B cell (primary cell): ENCODE measurements around the gene SAT2. TPM values are rescaled to one million over a fixed set of nuclear protein-coding genes. Genes with fewer than 3 reads are reported as not detected.
A peak's percentile ranks its signal among the peaks of the same experiment; 100 is the strongest.

Source experiments
- ATAC-seq: fragments of 200-7000 bp; cut with Tn5 transposase; one replicate; pipeline ENCODE4 v1.10.0; 2021; ENCODE audit warnings: low read depth, mild to moderate bottlenecking, moderate number of reproducible peaks, moderate library complexity
- CTCF ChIA-PET: fragments of 350-600 bp; sonication (Branson Sonifier 250); formaldehyde crosslinking; loops from one replicate; lab custom pipeline; 2021; ENCODE audit warnings: antibody characterized with exemption, inconsistent platforms; lab: Charles Lee
- POLR2A ChIA-PET: fragments of 350-600 bp; sonication (Branson Sonifier 250); formaldehyde crosslinking; loops from one replicate; lab custom pipeline; 2021; ENCODE audit warnings: antibody characterized with exemption; lab: Charles Lee
- DNase-seq: peaks from one replicate; pipeline ENCODE4 v3.0.0; 2013
- H2AFZ ChIP-seq: 2 replicates; pipeline ENCODE4 v1.6.1; 2012; ENCODE audit warnings: mild to moderate bottlenecking, low read depth, low read length; ENCODE audit not compliant: insufficient read depth, poor library complexity, severe bottlenecking
- H3K27ac ChIP-seq, 2 donors: 1 replicate in 1 of 2; 2 replicates in 1 of 2; pipeline ENCODE4 v1.5.1; 2012 to 2013; ENCODE audit warnings: low read length in 2 of 2, mild to moderate bottlenecking in 2 of 2, moderate library complexity in 1 of 2
- H3K27me3 ChIP-seq, 4 experiments: fragments of 200-600 bp in 1 of 4; sonication (generic) in 1 of 4; replicated peaks in 1 of 4; 1 replicate in 2 of 4; 2 replicates in 2 of 4; pipeline versions ENCODE4 v1.6.1 to v1.7.0; 2013 to 2016; ENCODE audit warnings: low read length in 3 of 4, mild to moderate bottlenecking in 2 of 4, mixed read lengths in 1 of 4, moderate library complexity in 1 of 4; ENCODE audit not compliant: insufficient read depth in 4 of 4, control insufficient read depth in 3 of 4; ENCODE audit errors: control extremely low read depth in 1 of 4
- H3K36me3 ChIP-seq, 2 experiments: replicated peaks in 1 of 2; 1 replicate in 1 of 2; 2 replicates in 1 of 2; pipeline versions ENCODE4 v1.6.1 to v1.7.1; 2013; ENCODE audit warnings: low read length in 1 of 2; ENCODE audit not compliant: insufficient read depth in 2 of 2, control insufficient read depth in 1 of 2; ENCODE audit errors: control extremely low read depth in 1 of 2, extremely low read depth in 1 of 2
- H3K4me1 ChIP-seq, 2 donors: fragments of 200-600 bp in 1 of 2; sonication (generic) in 1 of 2; 1 replicate in 1 of 2; 2 replicates in 1 of 2; pipeline versions ENCODE4 v1.5.1 to v1.6.1; 2013 to 2017; ENCODE audit warnings: low read length in 2 of 2; ENCODE audit not compliant: control insufficient read depth in 2 of 2, insufficient read depth in 2 of 2
- H3K4me2 ChIP-seq: replicated peaks from 2 replicates; pipeline ENCODE3; 2012; ENCODE audit warnings: mild to moderate bottlenecking, low read depth, low read length; ENCODE audit not compliant: poor library complexity, severe bottlenecking
- H3K4me3 ChIP-seq, 5 experiments: fragments of 200-600 bp in 1 of 5; sonication (generic) in 1 of 5; 1 replicate in 3 of 5; 2 replicates in 2 of 5; pipeline versions ENCODE4 v1.5.1 to v1.7.0; 2011 to 2016; ENCODE audit warnings: low read length in 4 of 5, mild to moderate bottlenecking in 4 of 5, low read depth in 2 of 5, control low read depth in 1 of 5, moderate library complexity in 1 of 5; ENCODE audit not compliant: insufficient read depth in 1 of 5; ENCODE audit errors: control extremely low read depth in 1 of 5, extremely low read depth in 1 of 5
- H3K79me2 ChIP-seq: fragments of 200-600 bp; sonication (generic); one replicate; pipeline ENCODE4 v1.6.0; 2016; ENCODE audit warnings: low read length; ENCODE audit not compliant: control insufficient read depth, insufficient read depth
- H3K9ac ChIP-seq: fragments of 200-600 bp; sonication (generic); 2 replicates; pipeline ENCODE4 v1.6.1; 2017; ENCODE audit warnings: mild to moderate bottlenecking, low read length, moderate library complexity
- H3K9me3 ChIP-seq, 3 donors: one replicate each; pipeline versions ENCODE4 v1.6.1 to v1.7.1; 2013; ENCODE audit warnings: low read length in 2 of 3; ENCODE audit not compliant: control insufficient read depth in 2 of 3, insufficient read depth in 1 of 3; ENCODE audit errors: control extremely low read depth in 1 of 3
- H4K20me1 ChIP-seq: 2 replicates; pipeline ENCODE4 v1.6.0; 2012; ENCODE audit warnings: mild to moderate bottlenecking, low read length; ENCODE audit not compliant: insufficient read depth, control insufficient read depth, poor library complexity, severe bottlenecking
- H3K27ac Mint-ChIP-seq: one replicate; pipeline ENCODE4 v1.8.0; 2021; ENCODE audit warnings: mixed read lengths
- H3K27me3 Mint-ChIP-seq: one replicate; pipeline ENCODE4 v1.8.0; 2021; ENCODE audit warnings: mixed read lengths
- H3K4me1 Mint-ChIP-seq: one replicate; pipeline ENCODE4 v1.8.0; 2021; ENCODE audit warnings: mixed read lengths
- H3K4me3 Mint-ChIP-seq: one replicate; pipeline ENCODE4 v1.8.0; 2021; ENCODE audit warnings: mixed read lengths
- H3K9me3 Mint-ChIP-seq: one replicate; pipeline ENCODE4 v1.8.0; 2022; ENCODE audit warnings: mixed read lengths; ENCODE audit not compliant: insufficient read depth
- CTCF ChIP-seq: fragments of 200-600 bp; IDR thresholded peaks from one replicate; pipeline ENCODE4 v1.8.0; 2022; ENCODE audit warnings: antibody characterized with exemption, mild to moderate bottlenecking
- EZH2 ChIP-seq: IDR thresholded peaks from 2 replicates; pipeline ENCODE4 v1.6.1; 2012; ENCODE audit warnings: borderline replicate concordance, low read depth, mild to moderate bottlenecking, moderate library complexity, low read length; ENCODE audit not compliant: insufficient read depth, poor library complexity, severe bottlenecking
- WGBS: methylation state at CpG from one replicate; pipeline ENCODE4 v1.1.5; 2013; ENCODE audit warnings: missing lambda C conversion rate; ENCODE audit not compliant: insufficient coverage; 5-methylcytosine and 5-hydroxymethylcytosine counted together
- intact Hi-C: fragments of 100-400 bp; cut with micrococcal nuclease; formaldehyde crosslinking; loops from one replicate; pipeline ENCODE4 v1.10.0; 2022
- polyA plus RNA-seq: library from polyadenylated mRNA; depleted of rRNA; stranded (reverse); fragments of >200 nt; gene quantifications from 2 replicates; pipeline ENCODE4 v1.2.3, GENCODE V29; 2012
- total RNA-seq, 2 donors: library from RNA; stranded (reverse); fragments of 120-200 nt in 1 of 2; gene quantifications; 1 replicate in 1 of 2; 2 replicates in 1 of 2; pipeline versions ENCODE4 v1.2.3 to v1.2.4, GENCODE V29; 2013 to 2022

The SAT2 gene
- total and polyA plus RNA-seq, 2 donors (not counting 1 experiment from before 2014, with no cell fraction given) = 33.8 to 68.8 TPM

- ATAC-seq (peak; percentile 68), DNase-seq (peak; percentile 85)
- Histone ChIP-seq H3K9me3 (no peaks in the 10 kb centered on the region), H4K20me1 (peaks cover 46% of the 10 kb centered on the region), H3K36me3 (peaks cover 22 to 54% of the 10 kb centered on the region in 2 experiments), H3K4me1 (peaks cover 53 to 70% of the 10 kb centered on the region in 2 donors), H3K27ac (peak within 1 kb of the TSS; percentile 70 to 71), H3K27me3 (no peaks in the 10 kb centered on the region), H3K9ac (peak within 1 kb of the TSS; percentile 19), H2AFZ (no peak within 1 kb of the TSS), H3K4me3 (peak within 1 kb of the TSS in 4 of 5 experiments; percentile 4 to 41 (median 21)), H3K79me2 (peaks cover 46% of the 10 kb centered on the region), H3K4me2 (peak within 1 kb of the TSS; percentile 66)
- TF ChIP-seq EZH2 (no peak), CTCF (no peak)
- H3K27ac Mint-ChIP-seq = peak within 1 kb of the TSS; percentile 93
- H3K9me3 Mint-ChIP-seq = no peaks in the 10 kb centered on the region
- intact Hi-C loops = loop anchor here (10.0 kb wide), 1 partner anchor 564 kb away; the partner anchor contains the start of gene RNASEK
- WGBS = 48% methylated on average over 4 of the region's 7 CpGs
- peak within 1 kb of the TSS; percentile 80 for H3K4me3 Mint-ChIP-seq
- ChIA-PET CTCF (interaction anchor here (0.9 to 3.9 kb wide), 7 partner anchors 11 to 143 kb away, joined by 3 to 23 read pairs (median 11); partner anchors contain the start of genes SENP3, SOX15, TP53 and WRAP53), POLR2A (interaction anchor here (0.6 to 1.4 kb wide), 8 partner anchors 17 to 920 kb away, joined by 3 to 6 read pairs (median 3); partner anchors contain the start of genes FXR2, NEURL4, SENP3 and TP53)
- H3K27me3 Mint-ChIP-seq = no peaks in the 10 kb centered on the region
- H3K4me1 Mint-ChIP-seq = peaks cover 84% of the 10 kb centered on the region
Measured at GRCh38 chr17:7579001-7579833, 48.4 kb downstream of the SAT2 start, which contains the start of gene CD68. Gene CD68 (plus strand): TSS chr17:7579638. CDS start chr17:7579678, 40 bp downstream.
